ENCODE results near the gene C6orf58.
"Not testable (repeated sequence)": the region's sequence is repeated elsewhere in the genome, so short reads cannot be mapped to it uniquely, and the experiment has no call there.

The C6orf58 gene

DNA sequence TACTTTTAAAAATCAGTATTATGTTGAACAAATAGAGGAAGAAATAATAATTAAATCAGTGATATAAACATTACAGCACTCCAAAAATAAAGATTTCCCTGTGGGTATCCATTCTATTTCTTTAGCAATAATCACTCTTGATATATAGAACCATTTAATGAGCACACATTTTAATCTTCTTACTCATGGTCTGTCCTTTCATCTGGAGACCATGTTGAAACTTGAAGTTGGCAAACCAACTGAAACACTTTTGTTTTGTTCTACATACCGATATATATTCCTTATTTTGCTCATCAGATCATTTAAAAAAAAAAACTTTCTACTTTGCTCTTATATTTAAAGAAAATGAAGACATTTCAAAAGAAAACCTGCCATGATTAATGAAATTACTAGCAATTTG, 13.4 kb downstream of the C6orf58 start:
- Histone ChIP-seq H3K36me3 (ENCODE audit: control insufficient read depth, insufficient read depth, low read length) (no peaks in the 10 kb centered on the region), H3K9me3 (ENCODE audit: control insufficient read depth, insufficient read depth, low read depth, low read length) (0 out of 2 replicates have a peak, but pooled peaks cover 2% of the 10 kb centered on the region), H3K4me1 (ENCODE audit: control insufficient read depth, insufficient read depth, low read length) (peaks cover 8% of the 10 kb centered on the region; the same call in 1 of the 2 replicates), H3K27ac (ENCODE audit: low read depth, low read length) (no peak overlapping the region), H3K27me3 (ENCODE audit: control insufficient read depth, insufficient read depth, low read length) (no peaks in the 10 kb centered on the region), H3K9ac (ENCODE audit: low read length) (no peak overlapping the region), H3K4me3 (ENCODE audit: low read depth, low read length) (no peak overlapping the region)

DNA sequence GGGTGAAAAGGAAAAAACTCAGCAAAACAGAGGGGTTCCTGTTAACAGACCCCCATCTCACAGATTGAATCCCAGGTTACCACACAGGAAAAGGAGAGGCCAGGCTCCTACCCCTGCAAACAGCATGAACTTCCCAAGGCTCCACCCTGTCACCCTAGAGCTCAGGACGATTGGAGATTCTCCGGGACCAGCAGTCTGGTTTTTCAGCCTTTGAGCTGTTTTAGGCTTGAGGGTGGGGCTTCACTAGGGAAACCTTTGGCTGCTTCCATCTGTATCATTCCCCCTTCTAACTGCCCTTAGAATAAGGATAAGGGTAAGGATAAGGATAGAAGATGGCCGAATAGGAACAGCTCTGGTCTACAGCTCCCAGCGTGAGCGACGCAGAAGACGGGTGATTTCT, 16.0 kb downstream of the C6orf58 start:
- no peak overlapping the region for H3K27ac ChIP-seq (ENCODE audit: low read depth, low read length)
- no peaks in the 10 kb centered on the region for H3K27me3 ChIP-seq (ENCODE audit: control insufficient read depth, insufficient read depth, low read length)
- H3K9me3 ChIP-seq (ENCODE audit: control insufficient read depth, insufficient read depth, low read depth, low read length): 0 out of 2 replicates have a peak, but pooled peaks cover 2% of the 10 kb centered on the region
- peak overlapping the region; percentile 45 for H3K4me3 ChIP-seq (ENCODE audit: low read depth, low read length)
- H3K9ac ChIP-seq (ENCODE audit: low read length): peak overlapping the region; percentile 51
- peaks cover 3% of the 10 kb centered on the region; the same call in 1 of the 2 replicates for H3K4me1 ChIP-seq (ENCODE audit: control insufficient read depth, insufficient read depth, low read length)
- H3K36me3 ChIP-seq (ENCODE audit: control insufficient read depth, insufficient read depth, low read length): no peaks in the 10 kb centered on the region

DNA sequence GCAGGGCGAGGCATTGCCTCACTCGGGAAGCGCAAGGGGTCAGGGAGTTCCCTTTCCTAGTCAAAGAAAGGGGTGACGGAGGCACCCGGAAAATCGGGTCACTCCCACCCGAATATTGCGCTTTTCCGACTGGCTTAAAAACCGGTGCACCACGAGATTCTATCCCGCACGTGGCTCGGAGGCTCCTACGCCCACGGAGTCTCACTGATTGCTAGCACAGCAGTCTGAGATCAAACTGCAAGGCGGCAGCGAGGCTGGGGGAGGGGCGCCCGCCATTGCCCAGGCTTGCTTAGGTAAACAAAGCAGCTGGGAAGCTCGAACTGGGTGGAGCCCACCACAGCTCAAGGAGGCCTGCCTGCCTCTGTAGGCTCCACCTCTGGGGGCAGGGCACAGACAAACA, 16.5 kb downstream of the C6orf58 start:
- not testable (repeated sequence) for H3K27ac ChIP-seq (ENCODE audit: low read depth, low read length); H3K4me1 ChIP-seq (ENCODE audit: control insufficient read depth, insufficient read depth, low read length); H3K27me3 ChIP-seq (ENCODE audit: control insufficient read depth, insufficient read depth, low read length); H3K36me3 ChIP-seq (ENCODE audit: control insufficient read depth, insufficient read depth, low read length); H3K9me3 ChIP-seq (ENCODE audit: control insufficient read depth, insufficient read depth, low read depth, low read length)
- Histone ChIP-seq H3K4me3 (ENCODE audit: low read depth, low read length) (peak overlapping the region; percentile 45), H3K9ac (ENCODE audit: low read length) (peak overlapping the region; percentile 51)

DNA sequence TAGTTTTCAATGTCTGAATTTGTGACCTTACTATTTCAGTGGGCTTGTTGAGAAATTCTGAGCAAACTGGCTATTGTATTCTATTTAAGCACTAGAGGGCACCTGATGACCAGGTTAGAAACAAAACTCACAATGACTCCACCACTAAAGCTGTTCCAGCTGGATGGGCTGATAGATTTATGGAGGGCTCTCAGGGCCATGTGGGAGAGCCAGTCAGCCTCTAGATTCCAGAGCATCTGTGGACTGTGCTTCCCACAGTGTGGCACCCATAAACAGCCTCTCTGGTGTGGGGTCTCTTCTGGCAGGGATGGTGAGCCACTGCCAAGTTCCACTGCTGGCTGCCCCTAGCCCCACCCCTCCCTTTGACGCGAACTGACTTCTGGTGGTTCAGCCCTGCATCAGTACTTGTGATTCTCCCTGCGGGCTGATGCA, 29.2 kb downstream of the C6orf58 start:
- no peak overlapping the region for H3K4me3 ChIP-seq (ENCODE audit: low read depth, low read length)
- H3K9ac ChIP-seq (ENCODE audit: low read length): no peak overlapping the region
- no peaks in the 10 kb centered on the region for H3K36me3 ChIP-seq (ENCODE audit: control insufficient read depth, insufficient read depth, low read length)
- no peaks in the 10 kb centered on the region for H3K27me3 ChIP-seq (ENCODE audit: control insufficient read depth, insufficient read depth, low read length)
- no peak overlapping the region for H3K27ac ChIP-seq (ENCODE audit: low read depth, low read length)
- no peaks in the 10 kb centered on the region for H3K4me1 ChIP-seq (ENCODE audit: control insufficient read depth, insufficient read depth, low read length)
- H3K9me3 ChIP-seq (ENCODE audit: control insufficient read depth, insufficient read depth, low read depth, low read length): no peaks in the 10 kb centered on the region

DNA sequence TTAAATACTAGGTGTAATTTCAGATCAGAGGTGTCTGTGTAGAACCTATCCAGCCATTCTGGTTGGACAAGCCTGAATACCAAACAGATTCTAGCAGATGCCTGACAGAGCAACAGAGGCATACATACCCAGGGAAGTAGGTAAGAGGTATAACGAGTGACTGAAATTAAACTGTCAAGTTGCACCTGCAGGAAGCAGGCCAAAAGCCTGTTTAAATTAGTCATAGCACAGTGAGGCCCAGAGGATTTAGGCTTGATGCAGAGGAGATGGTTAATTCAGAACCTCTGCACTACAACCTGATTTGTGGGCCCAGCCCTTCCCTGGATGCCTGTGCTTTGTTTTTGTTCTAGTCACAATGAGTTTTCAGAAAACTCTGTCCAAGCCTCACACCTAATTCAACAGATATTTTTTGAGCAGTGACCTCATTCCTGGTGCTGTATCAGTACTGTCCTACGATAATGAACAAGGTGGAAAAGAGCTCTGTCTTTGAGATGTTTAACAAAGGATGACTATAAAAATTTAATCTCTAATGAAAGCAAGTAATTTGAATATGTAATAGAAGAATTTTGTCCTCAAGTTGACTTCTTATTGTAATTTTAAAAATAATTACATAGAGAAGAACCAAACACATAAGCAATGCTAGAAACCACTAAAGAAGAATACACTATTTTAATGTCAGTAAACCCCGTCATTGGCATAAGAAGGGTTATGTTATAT, 31.7 kb downstream of the C6orf58 start:
- no peaks in the 10 kb centered on the region for H3K27me3 ChIP-seq (ENCODE audit: control insufficient read depth, insufficient read depth, low read length)
- H3K9ac ChIP-seq (ENCODE audit: low read length): no peak overlapping the region
- no peaks in the 10 kb centered on the region for H3K36me3 ChIP-seq (ENCODE audit: control insufficient read depth, insufficient read depth, low read length)
- no peaks in the 10 kb centered on the region for H3K4me1 ChIP-seq (ENCODE audit: control insufficient read depth, insufficient read depth, low read length)
- no peak overlapping the region for H3K27ac ChIP-seq (ENCODE audit: low read depth, low read length)
- H3K9me3 ChIP-seq (ENCODE audit: control insufficient read depth, insufficient read depth, low read depth, low read length): no peaks in the 10 kb centered on the region
- H3K4me3 ChIP-seq (ENCODE audit: low read depth, low read length): no peak overlapping the region

DNA sequence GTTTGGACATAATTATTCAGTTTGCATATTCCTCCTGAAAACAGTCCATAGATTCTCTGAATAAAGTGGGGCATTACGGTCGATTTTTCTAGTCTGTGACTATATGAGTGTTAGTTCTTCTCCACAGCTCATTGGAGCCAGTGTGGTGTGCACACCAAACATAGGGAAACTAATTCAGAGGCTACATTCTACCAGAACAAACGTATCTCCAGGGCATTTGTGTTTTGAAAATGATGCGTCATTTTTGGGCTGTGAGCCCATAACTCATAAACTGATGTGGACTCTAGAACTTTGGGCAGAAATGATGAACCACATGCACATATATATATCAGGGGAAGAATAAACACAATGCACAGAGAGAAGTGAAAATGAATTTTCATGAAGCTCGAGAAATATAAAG, 41.8 kb downstream of the C6orf58 start:
- Histone ChIP-seq H3K9me3 (ENCODE audit: control insufficient read depth, insufficient read depth, low read depth, low read length) (no peaks in the 10 kb centered on the region), H3K4me1 (ENCODE audit: control insufficient read depth, insufficient read depth, low read length) (no peaks in the 10 kb centered on the region), H3K4me3 (ENCODE audit: low read depth, low read length) (no peak overlapping the region), H3K36me3 (ENCODE audit: control insufficient read depth, insufficient read depth, low read length) (no peaks in the 10 kb centered on the region), H3K27ac (ENCODE audit: low read depth, low read length) (no peak overlapping the region), H3K27me3 (ENCODE audit: control insufficient read depth, insufficient read depth, low read length) (no peaks in the 10 kb centered on the region), H3K9ac (ENCODE audit: low read length) (no peak overlapping the region)

DNA sequence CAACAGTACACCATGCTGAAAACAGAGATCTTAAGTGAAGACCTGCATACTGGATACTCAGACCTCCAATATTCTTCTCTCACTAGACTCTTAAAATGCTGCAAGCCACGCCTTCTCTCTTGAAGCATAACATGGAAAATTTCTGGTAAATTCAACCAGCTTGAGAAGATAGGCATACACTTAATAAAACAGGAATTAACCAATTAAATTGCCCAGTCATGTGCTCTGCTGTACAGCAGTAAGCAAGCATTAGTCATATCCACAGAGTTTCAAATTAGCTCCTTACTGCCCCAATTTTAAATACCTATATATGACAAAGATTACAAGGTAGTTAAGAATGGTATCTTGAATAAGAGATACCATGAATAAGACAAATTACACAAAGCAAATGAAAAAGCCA, 53.8 kb downstream of the C6orf58 start:
- Histone ChIP-seq H3K27me3 (ENCODE audit: control insufficient read depth, insufficient read depth, low read length) (no peaks in the 10 kb centered on the region), H3K4me1 (ENCODE audit: control insufficient read depth, insufficient read depth, low read length) (no peaks in the 10 kb centered on the region), H3K9me3 (ENCODE audit: control insufficient read depth, insufficient read depth, low read depth, low read length) (no peaks in the 10 kb centered on the region), H3K36me3 (ENCODE audit: control insufficient read depth, insufficient read depth, low read length) (no peaks in the 10 kb centered on the region), H3K27ac (ENCODE audit: low read depth, low read length) (no peak overlapping the region), H3K9ac (ENCODE audit: low read length) (no peak overlapping the region), H3K4me3 (ENCODE audit: low read depth, low read length) (no peak overlapping the region)

DNA sequence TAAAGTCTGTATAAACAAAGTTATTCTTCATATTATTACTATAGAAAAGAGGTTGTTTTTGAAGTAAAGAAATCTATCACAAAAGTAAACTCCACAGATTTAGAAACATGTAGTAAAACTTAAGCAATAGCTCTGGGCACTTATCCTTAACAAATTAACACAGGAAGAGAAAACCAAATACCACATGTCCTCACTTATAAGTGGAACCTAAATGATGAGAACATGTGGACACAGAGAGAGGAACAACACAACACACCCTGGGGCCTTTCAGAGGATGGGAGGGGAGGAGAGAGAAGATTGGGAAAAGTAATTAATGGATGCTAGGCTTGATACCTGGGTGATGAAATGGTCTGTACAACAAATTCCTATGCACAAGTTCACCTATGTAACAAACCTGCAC, 57.2 kb downstream of the C6orf58 start:
- H3K4me3 ChIP-seq (ENCODE audit: low read depth, low read length): no peak overlapping the region
- no peaks in the 10 kb centered on the region for H3K36me3 ChIP-seq (ENCODE audit: control insufficient read depth, insufficient read depth, low read length)
- H3K9ac ChIP-seq (ENCODE audit: low read length): no peak overlapping the region
- H3K27me3 ChIP-seq (ENCODE audit: control insufficient read depth, insufficient read depth, low read length): no peaks in the 10 kb centered on the region
- no peaks in the 10 kb centered on the region for H3K9me3 ChIP-seq (ENCODE audit: control insufficient read depth, insufficient read depth, low read depth, low read length)
- no peaks in the 10 kb centered on the region for H3K4me1 ChIP-seq (ENCODE audit: control insufficient read depth, insufficient read depth, low read length)
- no peak overlapping the region for H3K27ac ChIP-seq (ENCODE audit: low read depth, low read length)

DNA sequence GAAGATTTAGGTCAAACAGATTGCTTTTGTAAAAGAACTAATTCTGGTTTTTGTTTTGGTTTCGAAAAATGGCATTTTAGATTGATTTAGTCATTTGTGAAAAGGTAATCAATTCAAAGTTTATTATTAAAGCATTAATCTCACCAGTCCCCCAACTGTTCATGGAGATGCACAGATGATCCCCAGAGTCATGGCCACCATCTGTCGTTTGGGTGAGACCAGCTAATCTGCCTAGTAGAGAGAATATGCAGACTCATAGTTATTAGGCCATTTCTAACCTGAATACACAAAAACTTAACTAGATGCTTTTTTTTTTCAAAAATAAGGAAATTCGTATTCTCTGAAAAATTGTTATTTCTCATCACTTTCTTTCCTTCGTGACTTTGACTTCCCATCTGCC, 58.1 kb downstream of the C6orf58 start:
- Histone ChIP-seq H3K9me3 (ENCODE audit: control insufficient read depth, insufficient read depth, low read depth, low read length) (no peaks in the 10 kb centered on the region), H3K4me1 (ENCODE audit: control insufficient read depth, insufficient read depth, low read length) (no peaks in the 10 kb centered on the region), H3K27me3 (ENCODE audit: control insufficient read depth, insufficient read depth, low read length) (no peaks in the 10 kb centered on the region), H3K36me3 (ENCODE audit: control insufficient read depth, insufficient read depth, low read length) (no peaks in the 10 kb centered on the region), H3K9ac (ENCODE audit: low read length) (no peak overlapping the region), H3K27ac (ENCODE audit: low read depth, low read length) (no peak overlapping the region), H3K4me3 (ENCODE audit: low read depth, low read length) (no peak overlapping the region)

DNA sequence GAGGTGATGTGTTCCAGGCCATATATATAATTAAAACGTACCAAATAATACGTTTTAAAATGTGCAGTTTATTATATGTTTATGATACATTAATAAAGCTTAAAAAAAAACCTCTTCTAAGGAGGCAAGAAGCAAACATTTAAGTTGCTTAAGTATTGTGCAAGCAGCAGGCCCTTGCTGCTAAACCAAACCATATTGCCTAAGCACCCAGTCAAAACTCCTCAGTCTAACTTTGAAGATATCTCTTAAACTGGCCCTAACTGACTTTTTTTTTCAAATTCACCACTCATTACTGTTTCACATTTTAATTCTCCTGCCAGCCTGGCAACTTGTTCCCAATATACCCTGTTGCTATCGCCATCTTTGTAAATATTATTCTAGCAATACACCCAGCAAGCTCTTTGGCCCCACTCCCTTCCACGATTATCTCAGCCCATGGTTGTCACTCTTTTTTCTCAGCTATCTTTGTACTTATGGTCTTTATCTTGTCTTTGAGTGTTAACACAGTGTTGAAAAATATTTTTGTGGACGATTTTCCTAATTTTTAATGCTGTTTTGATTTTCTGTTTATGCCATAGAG, 60.9 kb downstream of the C6orf58 start:
- no peaks in the 10 kb centered on the region for H3K9me3 ChIP-seq (ENCODE audit: control insufficient read depth, insufficient read depth, low read depth, low read length)
- H3K4me3 ChIP-seq (ENCODE audit: low read depth, low read length): no peak overlapping the region
- no peaks in the 10 kb centered on the region for H3K36me3 ChIP-seq (ENCODE audit: control insufficient read depth, insufficient read depth, low read length)
- no peak overlapping the region for H3K27ac ChIP-seq (ENCODE audit: low read depth, low read length)
- H3K4me1 ChIP-seq (ENCODE audit: control insufficient read depth, insufficient read depth, low read length): no peaks in the 10 kb centered on the region
- H3K27me3 ChIP-seq (ENCODE audit: control insufficient read depth, insufficient read depth, low read length): no peaks in the 10 kb centered on the region
- no peak overlapping the region for H3K9ac ChIP-seq (ENCODE audit: low read length)

All from HUES6 (cell line).